ENCODE results near the gene GAREM1.

DNA sequence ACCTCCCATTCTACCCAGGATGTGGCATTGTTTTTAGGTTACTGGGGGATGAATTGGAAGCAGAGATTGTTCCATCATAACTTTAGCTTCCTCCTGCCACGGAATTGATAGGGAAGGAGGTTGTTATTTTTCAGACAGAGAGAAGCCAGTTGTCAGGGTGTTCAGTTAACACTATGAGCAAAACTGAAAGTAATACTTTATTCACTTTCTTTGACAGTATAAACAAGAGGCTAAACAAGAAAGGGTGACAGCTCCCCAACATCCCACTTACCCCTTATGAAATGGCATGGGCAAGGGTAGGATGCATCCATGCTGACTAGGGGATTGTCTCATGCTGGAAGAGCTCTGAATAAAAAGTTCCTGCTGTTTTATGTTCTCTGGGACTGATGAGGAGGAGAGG is 36.4 kb upstream of the GAREM1 start:
- TF ChIP-seq, protein P1, sequence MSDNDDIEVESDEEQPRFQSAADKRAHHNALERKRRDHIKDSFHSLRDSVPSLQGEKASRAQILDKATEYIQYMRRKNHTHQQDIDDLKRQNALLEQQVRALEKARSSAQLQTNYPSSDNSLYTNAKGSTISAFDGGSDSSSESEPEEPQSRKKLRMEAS (IDR thresholded peaks at IDR 0.05), result no peak
- TF ChIP-seq POLR2AphosphoS5 (IDR thresholded peaks at IDR 0.05; ENCODE audit: low read depth, low read length), result no peak

Measured in HCT116 (cell line).